GM23338 (cell line): ENCODE measurements around the gene CSF1R. TPM values are rescaled to one million over a fixed set of nuclear protein-coding genes. Genes with fewer than 3 reads are reported as not detected.

ENCODE experiments used
- ATAC-seq: fragments of 200-7000 bp; cut with Tn5 transposase; 3 replicates; pipeline ENCODE4 v1.9.1; 2020
- DNase-seq: peaks from one replicate; pipeline ENCODE4 v3.0.0-alpha.2; 2015; ENCODE audit warnings: low spot score
- H2AFZ ChIP-seq: fragments of 200-600 bp; sonication (generic); 2 replicates; pipeline ENCODE4 v1.8.0; 2016; ENCODE audit warnings: antibody characterized with exemption, mild to moderate bottlenecking, moderate library complexity
- H3F3A ChIP-seq: fragments of 200-600 bp; sonication (generic); replicated peaks from 2 replicates; pipeline ENCODE4 v1.8.0; 2017; ENCODE audit warnings: antibody characterized with exemption, mixed run types, low read depth
- H3K27ac ChIP-seq: fragments of 200-600 bp; sonication (generic); 2 replicates; pipeline ENCODE4 v1.6.1; 2016; ENCODE audit warnings: low read depth
- H3K27me3 ChIP-seq: fragments of 200-600 bp; sonication (generic); 2 replicates; pipeline ENCODE4 v1.8.0; 2016; ENCODE audit warnings: mild to moderate bottlenecking, mixed run types, moderate library complexity; ENCODE audit not compliant: insufficient read depth
- H3K36me3 ChIP-seq: fragments of 200-600 bp; sonication (generic); 2 replicates; pipeline ENCODE4 v1.8.0; 2016; ENCODE audit warnings: mild to moderate bottlenecking; ENCODE audit not compliant: insufficient read depth
- H3K4me1 ChIP-seq: fragments of 200-600 bp; sonication (generic); 2 replicates; pipeline ENCODE4 v1.8.0; 2016; ENCODE audit warnings: mild to moderate bottlenecking, moderate library complexity; ENCODE audit not compliant: insufficient read depth
- H3K4me2 ChIP-seq: fragments of 200-600 bp; sonication (generic); 2 replicates; pipeline ENCODE4 v1.7.1; 2017; ENCODE audit warnings: mixed run types
- H3K4me3 ChIP-seq: fragments of 200-600 bp; sonication (generic); 2 replicates; pipeline ENCODE4 v1.6.1; 2016; ENCODE audit warnings: mixed run types
- H3K79me2 ChIP-seq: fragments of 200-600 bp; sonication (generic); replicated peaks from 2 replicates; pipeline ENCODE4 v1.8.0; 2017; ENCODE audit warnings: mild to moderate bottlenecking; ENCODE audit not compliant: insufficient read depth
- H3K9me2 ChIP-seq: fragments of 200-600 bp; sonication (generic); 2 replicates; pipeline ENCODE4 v1.8.0; 2017; ENCODE audit not compliant: insufficient read depth
- H4K20me1 ChIP-seq: fragments of 200-600 bp; sonication (generic); replicated peaks from 2 replicates; pipeline ENCODE4 v1.8.0; 2017; ENCODE audit warnings: mild to moderate bottlenecking; ENCODE audit not compliant: insufficient read depth
- H3K27ac Mint-ChIP-seq: 2 replicates; pipeline ENCODE4 v1.8.0; 2020; ENCODE audit warnings: inconsistent platforms, mild to moderate bottlenecking, moderate library complexity, mixed read lengths
- H3K27me3 Mint-ChIP-seq: 3 replicates; pipeline ENCODE4 v1.8.0; 2022; ENCODE audit warnings: low read depth, mild to moderate bottlenecking, moderate library complexity, mixed read lengths, inconsistent platforms; ENCODE audit not compliant: insufficient read depth, poor library complexity
- H3K36me3 Mint-ChIP-seq: 3 replicates; pipeline ENCODE4 v1.8.0; 2021; ENCODE audit warnings: low read depth, mild to moderate bottlenecking, inconsistent platforms, moderate library complexity, mixed read lengths
- H3K4me1 Mint-ChIP-seq: 3 replicates; pipeline ENCODE4 v1.8.0; 2020; ENCODE audit warnings: mild to moderate bottlenecking, inconsistent platforms, mixed read lengths
- H3K4me3 Mint-ChIP-seq: 3 replicates; pipeline ENCODE4 v1.8.0; 2021; ENCODE audit warnings: moderate library complexity, mild to moderate bottlenecking, inconsistent platforms, mixed read lengths
- H3K9me3 Mint-ChIP-seq: 3 replicates; pipeline ENCODE4 v1.8.0; 2020; ENCODE audit warnings: moderate library complexity, mild to moderate bottlenecking, inconsistent platforms, mixed read lengths
- CREB1 ChIP-seq: fragments of 250-450 bp; sonication (Bioruptor Pico); IDR thresholded peaks from 2 replicates; pipeline ENCODE4 v1.5.0; 2020; ENCODE audit warnings: low read depth, mild to moderate bottlenecking, moderate library complexity
- EZH2 ChIP-seq: fragments of 200-600 bp; sonication (generic); IDR thresholded peaks from one replicate; pipeline ENCODE4 v1.8.0; 2017; ENCODE audit warnings: antibody characterized with exemption, mild to moderate bottlenecking, low read depth; ENCODE audit not compliant: unreplicated experiment
- EZH2phosphoT487 ChIP-seq: fragments of 200-600 bp; sonication (generic); IDR thresholded peaks from one replicate; pipeline ENCODE4 v1.8.1; 2018; ENCODE audit warnings: antibody characterized with exemption; ENCODE audit not compliant: unreplicated experiment
- JUNB ChIP-seq: IDR thresholded peaks from one replicate; pipeline ENCODE4 v1.6.1; 2016; ENCODE audit warnings: antibody characterized with exemption; ENCODE audit not compliant: unreplicated experiment
- NANOG ChIP-seq: IDR thresholded peaks from 2 replicates; pipeline ENCODE4 v1.6.1; 2016; ENCODE audit warnings: antibody characterized with exemption, borderline replicate concordance
- POLR2AphosphoS5 ChIP-seq: IDR thresholded peaks from 2 replicates; pipeline ENCODE4 v1.6.1; 2016; ENCODE audit warnings: antibody characterized with exemption, low read depth
- STAT1 ChIP-seq: IDR thresholded peaks from one replicate; pipeline ENCODE4 v1.6.1; 2016; ENCODE audit warnings: antibody characterized with exemption; ENCODE audit not compliant: unreplicated experiment
- ZNF114 ChIP-seq: fragments of 250-450 bp; sonication (Bioruptor Pico); IDR thresholded peaks from 2 replicates; pipeline ENCODE4 v1.5.0; 2020; ENCODE audit warnings: mild to moderate bottlenecking, moderate library complexity
- ZNF331 ChIP-seq: fragments of 250-450 bp; sonication (Bioruptor Pico); IDR thresholded peaks from 2 replicates; pipeline ENCODE4 v1.5.0; 2020; ENCODE audit warnings: low read depth, mild to moderate bottlenecking, moderate library complexity
- polyA plus RNA-seq: library from polyadenylated mRNA; unstranded; fragments of >200 nt; fragmentation: Nextera tagmentation; extraction: Ambion mirVana; gene quantifications from 2 replicates; pipeline ENCODE4 v1.2.1, GENCODE V29; 2016
- total RNA-seq: library from RNA; depleted of rRNA; stranded (reverse); fragments of >200 nt; shearing (Covaris generic); gene quantifications from 2 replicates; pipeline ENCODE4 v1.2.3, GENCODE V29; 2014
- TF ChIP-seq, protein P1 (sequence below), 2 experiments: fragments of 200-600 bp in 1 of 2; sonication (generic) in 1 of 2; conservative IDR thresholded peaks; 2 replicates each; pipeline versions ENCODE4 v1.5.1 to v1.6.1; 2016 to 2017; ENCODE audit warnings: antibody characterized with exemption in 2 of 2, low read depth in 2 of 2, mild to moderate bottlenecking in 2 of 2, moderate library complexity in 1 of 2
- TF ChIP-seq, protein P2 (sequence below): IDR thresholded peaks from one replicate; pipeline ENCODE4 v1.6.1; 2018; ENCODE audit warnings: antibody characterized with exemption; ENCODE audit not compliant: unreplicated experiment
- TF ChIP-seq, protein P3 (sequence below): IDR thresholded peaks from 2 replicates; pipeline ENCODE4 v1.6.1; 2016; ENCODE audit warnings: antibody characterized with exemption
- TF ChIP-seq, protein P4 (sequence below): fragments of 250-450 bp; sonication (Bioruptor Pico); IDR thresholded peaks from 2 replicates; pipeline ENCODE4 v1.5.0; 2020; ENCODE audit warnings: mild to moderate bottlenecking, moderate library complexity

The CSF1R gene
- total and polyA plus RNA-seq, 2 experiments from 2014 or later, result 0.21 TPM; not detected in 1

DNA sequence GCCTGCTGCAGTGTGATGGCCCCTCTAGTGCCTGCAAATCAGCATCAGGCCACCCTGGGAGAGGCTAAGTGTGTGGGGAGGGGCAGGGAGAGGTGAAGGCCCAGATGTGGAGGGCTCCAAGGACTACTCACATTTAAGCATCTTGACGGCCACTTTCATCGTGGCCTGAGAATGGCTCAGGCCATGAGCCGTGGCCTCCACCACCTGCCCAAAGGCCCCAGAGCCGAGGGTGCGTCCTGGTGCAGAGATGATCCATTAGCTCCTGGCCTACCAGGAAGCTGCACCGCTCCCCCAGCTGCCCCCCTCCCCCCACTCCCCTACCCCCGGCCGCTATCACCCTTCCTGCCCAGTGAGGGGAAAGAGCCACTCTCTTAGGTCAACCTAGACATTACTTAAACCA lies 38.2 kb upstream of the CSF1R start:
- no peak for ATAC-seq
- no peak overlapping the region for H3K4me3 Mint-ChIP-seq
- Histone ChIP-seq H3K9me2 (no peaks in the 10 kb centered on the region), H3K27ac (no peak overlapping the region), H4K20me1 (no peaks in the 10 kb centered on the region), H2AFZ (no peak overlapping the region), H3K4me2 (no peak overlapping the region), H3K27me3 (no peaks in the 10 kb centered on the region), H3K4me3 (no peak overlapping the region), H3K36me3 (no peaks in the 10 kb centered on the region), H3K4me1 (no peaks in the 10 kb centered on the region), H3F3A (no peaks in the 10 kb centered on the region), H3K79me2 (no peaks in the 10 kb centered on the region)
- no peak for TF ChIP-seq NANOG
- TF ChIP-seq ZNF114 (CRISPR knock-in tag), result no peak
- no peak for TF ChIP-seq STAT1
- TF ChIP-seq, protein P1, sequence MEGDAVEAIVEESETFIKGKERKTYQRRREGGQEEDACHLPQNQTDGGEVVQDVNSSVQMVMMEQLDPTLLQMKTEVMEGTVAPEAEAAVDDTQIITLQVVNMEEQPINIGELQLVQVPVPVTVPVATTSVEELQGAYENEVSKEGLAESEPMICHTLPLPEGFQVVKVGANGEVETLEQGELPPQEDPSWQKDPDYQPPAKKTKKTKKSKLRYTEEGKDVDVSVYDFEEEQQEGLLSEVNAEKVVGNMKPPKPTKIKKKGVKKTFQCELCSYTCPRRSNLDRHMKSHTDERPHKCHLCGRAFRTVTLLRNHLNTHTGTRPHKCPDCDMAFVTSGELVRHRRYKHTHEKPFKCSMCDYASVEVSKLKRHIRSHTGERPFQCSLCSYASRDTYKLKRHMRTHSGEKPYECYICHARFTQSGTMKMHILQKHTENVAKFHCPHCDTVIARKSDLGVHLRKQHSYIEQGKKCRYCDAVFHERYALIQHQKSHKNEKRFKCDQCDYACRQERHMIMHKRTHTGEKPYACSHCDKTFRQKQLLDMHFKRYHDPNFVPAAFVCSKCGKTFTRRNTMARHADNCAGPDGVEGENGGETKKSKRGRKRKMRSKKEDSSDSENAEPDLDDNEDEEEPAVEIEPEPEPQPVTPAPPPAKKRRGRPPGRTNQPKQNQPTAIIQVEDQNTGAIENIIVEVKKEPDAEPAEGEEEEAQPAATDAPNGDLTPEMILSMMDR (conservative IDR thresholded peaks at IDR 0.05; ENCODE audit: low read depth in 2 of 2), result no peak
- TF ChIP-seq, protein P2, sequence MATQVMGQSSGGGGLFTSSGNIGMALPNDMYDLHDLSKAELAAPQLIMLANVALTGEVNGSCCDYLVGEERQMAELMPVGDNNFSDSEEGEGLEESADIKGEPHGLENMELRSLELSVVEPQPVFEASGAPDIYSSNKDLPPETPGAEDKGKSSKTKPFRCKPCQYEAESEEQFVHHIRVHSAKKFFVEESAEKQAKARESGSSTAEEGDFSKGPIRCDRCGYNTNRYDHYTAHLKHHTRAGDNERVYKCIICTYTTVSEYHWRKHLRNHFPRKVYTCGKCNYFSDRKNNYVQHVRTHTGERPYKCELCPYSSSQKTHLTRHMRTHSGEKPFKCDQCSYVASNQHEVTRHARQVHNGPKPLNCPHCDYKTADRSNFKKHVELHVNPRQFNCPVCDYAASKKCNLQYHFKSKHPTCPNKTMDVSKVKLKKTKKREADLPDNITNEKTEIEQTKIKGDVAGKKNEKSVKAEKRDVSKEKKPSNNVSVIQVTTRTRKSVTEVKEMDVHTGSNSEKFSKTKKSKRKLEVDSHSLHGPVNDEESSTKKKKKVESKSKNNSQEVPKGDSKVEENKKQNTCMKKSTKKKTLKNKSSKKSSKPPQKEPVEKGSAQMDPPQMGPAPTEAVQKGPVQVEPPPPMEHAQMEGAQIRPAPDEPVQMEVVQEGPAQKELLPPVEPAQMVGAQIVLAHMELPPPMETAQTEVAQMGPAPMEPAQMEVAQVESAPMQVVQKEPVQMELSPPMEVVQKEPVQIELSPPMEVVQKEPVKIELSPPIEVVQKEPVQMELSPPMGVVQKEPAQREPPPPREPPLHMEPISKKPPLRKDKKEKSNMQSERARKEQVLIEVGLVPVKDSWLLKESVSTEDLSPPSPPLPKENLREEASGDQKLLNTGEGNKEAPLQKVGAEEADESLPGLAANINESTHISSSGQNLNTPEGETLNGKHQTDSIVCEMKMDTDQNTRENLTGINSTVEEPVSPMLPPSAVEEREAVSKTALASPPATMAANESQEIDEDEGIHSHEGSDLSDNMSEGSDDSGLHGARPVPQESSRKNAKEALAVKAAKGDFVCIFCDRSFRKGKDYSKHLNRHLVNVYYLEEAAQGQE, result no peak
- TF ChIP-seq, protein P3, sequence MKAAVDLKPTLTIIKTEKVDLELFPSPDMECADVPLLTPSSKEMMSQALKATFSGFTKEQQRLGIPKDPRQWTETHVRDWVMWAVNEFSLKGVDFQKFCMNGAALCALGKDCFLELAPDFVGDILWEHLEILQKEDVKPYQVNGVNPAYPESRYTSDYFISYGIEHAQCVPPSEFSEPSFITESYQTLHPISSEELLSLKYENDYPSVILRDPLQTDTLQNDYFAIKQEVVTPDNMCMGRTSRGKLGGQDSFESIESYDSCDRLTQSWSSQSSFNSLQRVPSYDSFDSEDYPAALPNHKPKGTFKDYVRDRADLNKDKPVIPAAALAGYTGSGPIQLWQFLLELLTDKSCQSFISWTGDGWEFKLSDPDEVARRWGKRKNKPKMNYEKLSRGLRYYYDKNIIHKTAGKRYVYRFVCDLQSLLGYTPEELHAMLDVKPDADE, result no peak
- no peak for TF ChIP-seq ZNF331 (CRISPR knock-in tag)
- TF ChIP-seq EZH2phosphoT487, result no peak
- no peak for TF ChIP-seq EZH2
- TF ChIP-seq, protein P4, sequence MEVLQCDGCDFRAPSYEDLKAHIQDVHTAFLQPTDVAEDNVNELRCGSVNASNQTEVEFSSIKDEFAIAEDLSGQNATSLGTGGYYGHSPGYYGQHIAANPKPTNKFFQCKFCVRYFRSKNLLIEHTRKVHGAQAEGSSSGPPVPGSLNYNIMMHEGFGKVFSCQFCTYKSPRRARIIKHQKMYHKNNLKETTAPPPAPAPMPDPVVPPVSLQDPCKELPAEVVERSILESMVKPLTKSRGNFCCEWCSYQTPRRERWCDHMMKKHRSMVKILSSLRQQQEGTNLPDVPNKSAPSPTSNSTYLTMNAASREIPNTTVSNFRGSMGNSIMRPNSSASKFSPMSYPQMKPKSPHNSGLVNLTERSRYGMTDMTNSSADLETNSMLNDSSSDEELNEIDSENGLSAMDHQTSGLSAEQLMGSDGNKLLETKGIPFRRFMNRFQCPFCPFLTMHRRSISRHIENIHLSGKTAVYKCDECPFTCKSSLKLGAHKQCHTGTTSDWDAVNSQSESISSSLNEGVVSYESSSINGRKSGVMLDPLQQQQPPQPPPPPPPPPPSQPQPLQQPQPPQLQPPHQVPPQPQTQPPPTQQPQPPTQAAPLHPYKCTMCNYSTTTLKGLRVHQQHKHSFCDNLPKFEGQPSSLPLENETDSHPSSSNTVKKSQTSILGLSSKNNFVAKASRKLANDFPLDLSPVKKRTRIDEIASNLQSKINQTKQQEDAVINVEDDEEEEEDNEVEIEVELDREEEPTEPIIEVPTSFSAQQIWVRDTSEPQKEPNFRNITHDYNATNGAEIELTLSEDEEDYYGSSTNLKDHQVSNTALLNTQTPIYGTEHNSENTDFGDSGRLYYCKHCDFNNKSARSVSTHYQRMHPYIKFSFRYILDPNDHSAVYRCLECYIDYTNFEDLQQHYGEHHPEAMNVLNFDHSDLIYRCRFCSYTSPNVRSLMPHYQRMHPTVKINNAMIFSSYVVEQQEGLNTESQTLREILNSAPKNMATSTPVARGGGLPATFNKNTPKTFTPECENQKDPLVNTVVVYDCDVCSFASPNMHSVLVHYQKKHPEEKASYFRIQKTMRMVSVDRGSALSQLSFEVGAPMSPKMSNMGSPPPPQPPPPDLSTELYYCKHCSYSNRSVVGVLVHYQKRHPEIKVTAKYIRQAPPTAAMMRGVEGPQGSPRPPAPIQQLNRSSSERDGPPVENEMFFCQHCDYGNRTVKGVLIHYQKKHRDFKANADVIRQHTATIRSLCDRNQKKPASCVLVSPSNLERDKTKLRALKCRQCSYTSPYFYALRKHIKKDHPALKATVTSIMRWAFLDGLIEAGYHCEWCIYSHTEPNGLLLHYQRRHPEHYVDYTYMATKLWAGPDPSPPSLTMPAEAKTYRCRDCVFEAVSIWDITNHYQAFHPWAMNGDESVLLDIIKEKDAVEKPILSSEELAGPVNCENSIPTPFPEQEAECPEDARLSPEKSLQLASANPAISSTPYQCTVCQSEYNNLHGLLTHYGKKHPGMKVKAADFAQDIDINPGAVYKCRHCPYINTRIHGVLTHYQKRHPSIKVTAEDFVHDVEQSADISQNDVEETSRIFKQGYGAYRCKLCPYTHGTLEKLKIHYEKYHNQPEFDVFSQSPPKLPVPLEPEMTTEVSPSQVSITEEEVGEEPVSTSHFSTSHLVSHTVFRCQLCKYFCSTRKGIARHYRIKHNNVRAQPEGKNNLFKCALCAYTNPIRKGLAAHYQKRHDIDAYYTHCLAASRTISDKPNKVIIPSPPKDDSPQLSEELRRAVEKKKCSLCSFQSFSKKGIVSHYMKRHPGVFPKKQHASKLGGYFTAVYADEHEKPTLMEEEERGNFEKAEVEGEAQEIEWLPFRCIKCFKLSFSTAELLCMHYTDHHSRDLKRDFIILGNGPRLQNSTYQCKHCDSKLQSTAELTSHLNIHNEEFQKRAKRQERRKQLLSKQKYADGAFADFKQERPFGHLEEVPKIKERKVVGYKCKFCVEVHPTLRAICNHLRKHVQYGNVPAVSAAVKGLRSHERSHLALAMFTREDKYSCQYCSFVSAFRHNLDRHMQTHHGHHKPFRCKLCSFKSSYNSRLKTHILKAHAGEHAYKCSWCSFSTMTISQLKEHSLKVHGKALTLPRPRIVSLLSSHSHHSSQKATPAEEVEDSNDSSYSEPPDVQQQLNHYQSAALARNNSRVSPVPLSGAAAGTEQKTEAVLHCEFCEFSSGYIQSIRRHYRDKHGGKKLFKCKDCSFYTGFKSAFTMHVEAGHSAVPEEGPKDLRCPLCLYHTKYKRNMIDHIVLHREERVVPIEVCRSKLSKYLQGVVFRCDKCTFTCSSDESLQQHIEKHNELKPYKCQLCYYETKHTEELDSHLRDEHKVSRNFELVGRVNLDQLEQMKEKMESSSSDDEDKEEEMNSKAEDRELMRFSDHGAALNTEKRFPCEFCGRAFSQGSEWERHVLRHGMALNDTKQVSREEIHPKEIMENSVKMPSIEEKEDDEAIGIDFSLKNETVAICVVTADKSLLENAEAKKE, result no peak
- no peak for TF ChIP-seq CREB1 (CRISPR knock-in tag)
- TF ChIP-seq JUNB, result no peak
- no peak for TF ChIP-seq POLR2AphosphoS5
- H3K9me3 Mint-ChIP-seq, result no peaks in the 10 kb centered on the region
- H3K27me3 Mint-ChIP-seq, result peaks cover 14% of the 10 kb centered on the region
- no peak overlapping the region for H3K27ac Mint-ChIP-seq
- no peak for DNase-seq
- H3K4me1 Mint-ChIP-seq, result peaks cover 19% of the 10 kb centered on the region
- no peaks in the 10 kb centered on the region; the same call in 2 of the 3 replicates for H3K36me3 Mint-ChIP-seq
